K562 (cell line): Measurements from ENCODE around the gene C1orf198. TPM values are rescaled to one million over a fixed set of nuclear protein-coding genes. Genes with fewer than 3 reads are reported as not detected.

Experiments
- ATAC-seq: fragments of 200-7000 bp; cut with Tn5 transposase; 3 replicates; pipeline ENCODE4 v1.9.1; 2020; ENCODE audit warnings: moderate library complexity
- BruUV-seq: library from RNA; stranded (reverse); fragments of 400-500 nt; replicated peaks from 2 replicates; lab custom pipeline; 2021; lab: Mats Ljungman, UMichigan
- CTCF ChIA-PET: fragments of 300-600 bp; formaldehyde crosslinking; extraction: SDS; loops from one replicate; lab custom pipeline; 2021; ENCODE audit warnings: low intra/inter-chr PET ratio; lab: Yijun Ruan, JAX
- POLR2A ChIA-PET: fragments of 300-600, 350-650 bp; sonication (Branson Sonifier 250); formaldehyde crosslinking; extraction: SDS; loops from one replicate; lab custom pipeline; 2021; ENCODE audit warnings: antibody characterized with exemption, inconsistent platforms; lab: Yijun Ruan, JAX
- DNase-seq, 4 experiments: peaks; one replicate each; pipeline versions ENCODE4 v3.0.0 to v3.0.0-alpha.2; 2011 to 2018; ENCODE audit warnings: low spot score in 3 of 4, mixed read lengths in 3 of 4; ENCODE audit errors: extremely low read depth in 1 of 4
- FAIRE-seq: peaks from 2 replicates; lab custom pipeline; 2011; peaks lifted over from hg19 to GRCh38; lab: Jason Lieb, UNC
- H2AFZ ChIP-seq: 2 replicates; pipeline ENCODE4 v1.6.0; 2011; ENCODE audit warnings: low read depth, low read length, control low read depth, inconsistent platforms
- H3K27ac ChIP-seq: fragments of 200-600 bp; 3 replicates; pipeline ENCODE4 v1.8.0; 2011; ENCODE audit warnings: low read depth, mild to moderate bottlenecking, control low read depth, inconsistent platforms, low read length, moderate library complexity, mixed read lengths; ENCODE audit errors: extremely low read depth
- H3K27me3 ChIP-seq, 2 experiments: fragments of 300-600 bp in 1 of 2; 2 replicates in 1 of 2; 3 replicates in 1 of 2; pipeline versions ENCODE4 v1.6.0 to v1.8.0; 2011; ENCODE audit warnings: inconsistent platforms in 2 of 2, low read length in 2 of 2, mild to moderate bottlenecking in 1 of 2, mixed read lengths in 1 of 2, moderate library complexity in 1 of 2; ENCODE audit not compliant: control insufficient read depth in 2 of 2, insufficient read depth in 2 of 2
- H3K36me3 ChIP-seq: fragments of 300-600 bp; 3 replicates; pipeline ENCODE4 v1.8.0; 2011; ENCODE audit warnings: mild to moderate bottlenecking, low read length, inconsistent platforms; ENCODE audit not compliant: control insufficient read depth, insufficient read depth
- H3K4me1 ChIP-seq, 2 experiments: fragments of 200-600 bp in 1 of 2; replicated peaks in 1 of 2; 2 replicates in 1 of 2; 3 replicates in 1 of 2; pipeline versions ENCODE4 v1.5.1 to v1.8.0; 2011; ENCODE audit warnings: inconsistent platforms in 2 of 2, low read length in 2 of 2, mild to moderate bottlenecking in 1 of 2, mixed read lengths in 1 of 2, moderate library complexity in 1 of 2; ENCODE audit not compliant: control insufficient read depth in 2 of 2, insufficient read depth in 2 of 2
- H3K4me2 ChIP-seq: 2 replicates; pipeline ENCODE4 v1.6.1; 2011; ENCODE audit warnings: low read length, control low read depth, inconsistent platforms, mixed read lengths; ENCODE audit not compliant: insufficient read depth
- H3K4me3 ChIP-seq: fragments of 200-600 bp; sonication (generic), shearing (Covaris generic); 2 replicates; pipeline ENCODE4 v1.5.1; 2016; ENCODE audit warnings: control low read depth, inconsistent platforms
- H3K79me2 ChIP-seq: fragments of 200-600 bp; 3 replicates; pipeline ENCODE4 v1.8.0; 2011; ENCODE audit warnings: low read length, inconsistent platforms; ENCODE audit not compliant: control insufficient read depth, insufficient read depth
- H3K9ac ChIP-seq, 2 experiments: 2 replicates each; pipeline versions ENCODE4 v1.6.0 to v1.6.1; 2011; ENCODE audit warnings: low read depth in 2 of 2, low read length in 2 of 2, control low read depth in 1 of 2, inconsistent platforms in 1 of 2, mild to moderate bottlenecking in 1 of 2, mixed read lengths in 1 of 2; ENCODE audit not compliant: insufficient read depth in 1 of 2
- H3K9me1 ChIP-seq: one replicate; pipeline ENCODE4 v1.6.0; 2011; ENCODE audit warnings: inconsistent platforms, mild to moderate bottlenecking, low read length, moderate library complexity; ENCODE audit not compliant: control insufficient read depth, insufficient read depth
- H3K9me3 ChIP-seq: replicated peaks from 2 replicates; pipeline ENCODE4 v1.5.1; 2011; ENCODE audit warnings: low read depth, low read length, inconsistent platforms; ENCODE audit not compliant: control insufficient read depth, insufficient read depth
- H4K20me1 ChIP-seq: replicated peaks from 2 replicates; pipeline ENCODE4 v1.6.1; 2011; ENCODE audit warnings: low read length, inconsistent platforms, mixed read lengths; ENCODE audit not compliant: control insufficient read depth, insufficient read depth
- ARID3A ChIP-seq: IDR thresholded peaks from 2 replicates; pipeline ENCODE4 v1.6.1; 2012; ENCODE audit warnings: low read depth, low read length, improper control_type of control experiment, borderline replicate concordance
- BHLHE40 ChIP-seq: IDR thresholded peaks from 2 replicates; pipeline ENCODE4 v1.6.1; 2011; ENCODE audit warnings: low read length, improper control_type of control experiment
- BRD9 ChIP-seq: fragments of 450-650 bp; IDR thresholded peaks from 2 replicates; pipeline ENCODE4 v1.6.1; 2018; ENCODE audit warnings: low read depth; ENCODE audit not compliant: partially characterized antibody
- C11orf30 ChIP-seq: fragments of 450-650 bp; IDR thresholded peaks from 2 replicates; pipeline ENCODE4 v1.6.1; 2016; ENCODE audit warnings: low read depth, mild to moderate bottlenecking
- FUS ChIP-seq: fragments of 200-400 bp; formaldehyde crosslinking; optimal IDR thresholded peaks from 2 replicates; pipeline ENCODE3; 2017; ENCODE audit warnings: low read depth, low read length
- GATAD2A ChIP-seq: fragments of 450-650 bp; IDR thresholded peaks from 2 replicates; pipeline ENCODE4 v1.6.1; 2017
- IFI16 ChIP-seq: fragments of 250-450 bp; sonication (Bioruptor Pico); IDR thresholded peaks from 2 replicates; pipeline ENCODE4 v2.1.2; 2022; ENCODE audit warnings: mild to moderate bottlenecking, inconsistent platforms
- KAT8 ChIP-seq: fragments of 450-650 bp; IDR thresholded peaks from 2 replicates; pipeline ENCODE4 v1.6.1; 2016; ENCODE audit warnings: low read depth, mild to moderate bottlenecking
- MAFF ChIP-seq: IDR thresholded peaks from 2 replicates; pipeline ENCODE4 v1.6.1; 2012; ENCODE audit warnings: low read length, improper control_type of control experiment
- MCM7 ChIP-seq, 2 experiments: fragments of 450-650 bp; IDR thresholded peaks; 2 replicates each; pipeline ENCODE4 v1.6.1; 2016 to 2018
- MIER1 ChIP-seq: fragments of 450-650 bp; IDR thresholded peaks from 2 replicates; pipeline ENCODE4 v1.6.1; 2016; ENCODE audit warnings: antibody characterized with exemption, mild to moderate bottlenecking, low read depth
- MTA2 ChIP-seq: fragments of 450-650 bp; IDR thresholded peaks from 2 replicates; pipeline ENCODE4 v1.6.1; 2016; ENCODE audit warnings: low read depth
- NR3C1 ChIP-seq: sonication (generic); formaldehyde crosslinking; IDR thresholded peaks from 2 replicates; pipeline ENCODE4 v1.8.1; 2022; ENCODE audit warnings: missing genetic modification reagents
- SNRNP70 ChIP-seq: fragments of 200-400 bp; formaldehyde crosslinking; optimal IDR thresholded peaks from 2 replicates; pipeline ENCODE3; 2017; ENCODE audit warnings: low read depth, low read length
- ZFP30 ChIP-seq: fragments of 250-450 bp; sonication (Bioruptor Pico); IDR thresholded peaks from 2 replicates; pipeline ENCODE4 v1.8.0; 2022; ENCODE audit warnings: moderate library complexity, mild to moderate bottlenecking, inconsistent platforms, borderline replicate concordance
- ZNF316 ChIP-seq: fragments of 450-650 bp; IDR thresholded peaks from 2 replicates; pipeline ENCODE4 v1.6.1; 2016
- ZNF609 ChIP-seq: sonication (generic); formaldehyde crosslinking; IDR thresholded peaks from 2 replicates; pipeline ENCODE4 v1.8.1; 2023; ENCODE audit warnings: missing genetic modification reagents, mild to moderate bottlenecking, borderline replicate concordance
- WGBS: fragments of 100-300 bp; shearing (Covaris generic); methylation state at CpG from one replicate; pipeline ENCODE4 v1.1.6; 2016; ENCODE audit warnings: low coverage, mixed read lengths; ENCODE audit not compliant: insufficient coverage; ENCODE audit errors: missing lambda C conversion rate; 5-methylcytosine and 5-hydroxymethylcytosine counted together
- in situ Hi-C: fragments of 300-500 bp; cut with MboI; formaldehyde crosslinking; loops from 4 replicates; pipeline ENCODE4 v1.15.0; 2018; ENCODE audit warnings: inconsistent platforms, mixed read lengths
- intact Hi-C: fragments of 100-400 bp; cut with micrococcal nuclease; formaldehyde crosslinking; loops from 2 replicates; pipeline ENCODE4 v1.14.2; 2022
- polyA plus RNA-seq, 8 experiments: library from polyadenylated mRNA; depleted of rRNA in 4 of 8; stranded (reverse) in 5 of 8; unstranded in 3 of 8; fragments of >200 nt; fragmentation: Nextera tagmentation in 2 of 8; fragmentation: Illumina TruSeq in 1 of 8; extraction: Ambion mirVana in 2 of 8; extraction: Trizol in 1 of 8; gene quantifications; 2 replicates each; pipeline versions ENCODE4 v1.2.1 to v1.2.3, GENCODE V29; 2011 to 2014; ENCODE audit warnings: inconsistent platforms in 1 of 8, missing spikeins in 1 of 8
- total RNA-seq, 7 experiments: library from RNA; depleted of rRNA in 6 of 7; stranded (reverse); fragments of >200 nt in 6 of 7; fragmentation: Illumina TruSeq in 2 of 7; extraction: Trizol in 2 of 7; gene quantifications; 2 replicates each; pipeline versions ENCODE4 v1.2.1 to v1.2.3, GENCODE V29; 2011 to 2021; ENCODE audit warnings: low replicate concordance in 1 of 7

Gene C1orf198
- total and polyA plus RNA-seq, 9 of the 15 experiments (the other 6 are each of a cell fraction or from before 2014, with no cell fraction given): 2.0 to 15.1 (median 10.4) TPM

GRCh38 chr1:230866171-230867070, 1.9 kb downstream of the C1orf198 start:
- FAIRE-seq: no peak
- Histone ChIP-seq H3K4me3 (no peak overlapping the region), H3K9me1 (peaks cover 2% of the 10 kb centered on the region)
- TF ChIP-seq MIER1: no peak
- TF ChIP-seq ZNF609 (CRISPR knock-in tag): no peak
- peak; percentile 24 for TF ChIP-seq C11orf30
- TF ChIP-seq IFI16 (CRISPR knock-in tag): no peak
- TF ChIP-seq ZNF316: peak; percentile 65
- no peak for TF ChIP-seq BHLHE40
- TF ChIP-seq FUS: no peak
- no peak for TF ChIP-seq SNRNP70
- TF ChIP-seq GATAD2A: no peak
- no peak for TF ChIP-seq ARID3A
- no peak for TF ChIP-seq MTA2
- TF ChIP-seq MCM7 (IDR thresholded peaks at IDR 0.05): no peak
- 0 out of 2 replicates have a peak, but pooled peaks have one; percentile 5 for TF ChIP-seq MAFF
- no peak for TF ChIP-seq KAT8
- TF ChIP-seq ZFP30: no peak
- no peak for TF ChIP-seq NR3C1 (CRISPR knock-in tag)
- no peak for TF ChIP-seq BRD9

More at GRCh38 chr1:230866171-230867070, 1.9 kb downstream of the C1orf198 start:
- no peaks in the 10 kb centered on the region for H3K36me3 ChIP-seq
- whole genome bisulfite sequencing: 44% methylated on average over 9 of the region's 9 CpGs
- ChIA-PET CTCF (interaction anchor here (0.9 kb wide), 1 partner anchor 345 kb away, joined by 4 read pairs; no protein-coding TSS in a partner anchor), POLR2A (interaction anchor here (0.8 to 1.6 kb wide), 8 partner anchors 8 to 432 kb away, joined by 3 to 5 read pairs (median 3); no protein-coding TSS in a partner anchor)
- peaks cover 4% of the 10 kb centered on the region; the same call in 1 of the 3 replicates for H3K79me2 ChIP-seq
- H4K20me1 ChIP-seq: no peaks in the 10 kb centered on the region
- peak in 2 of 4 experiments; percentile 19 to 30 for DNase-seq
- no peak for ATAC-seq
- peak overlapping the region; percentile 82; the same call in 1 of the 2 replicates for H3K4me2 ChIP-seq
- no peak overlapping the region for H3K27ac ChIP-seq
- no peak overlapping the region for H2AFZ ChIP-seq
- in situ Hi-C loops (no loop called here), intact Hi-C loops (loop anchor here (5.0 to 10.0 kb wide), 2 partner anchors 111 to 222 kb away; partner anchors contain the start of genes ARV1, COG2 and TTC13)
- H3K9ac ChIP-seq: no peak overlapping the region
- H3K9me3 ChIP-seq: no peaks in the 10 kb centered on the region
- no TSS peak for BruUV-seq
- no peaks in the 10 kb centered on the region for H3K27me3 ChIP-seq
- peaks cover 18 to 27% of the 10 kb centered on the region in 2 experiments; a peak in 4 of 5 replicates for H3K4me1 ChIP-seq
